GM12878 (cell line): Measurements from ENCODE around the gene MGA. TPM values are rescaled to one million over a fixed set of nuclear protein-coding genes. Genes with fewer than 3 reads are reported as not detected.

ENCODE experiments used
- BACH1 ChIP-seq: fragments of 450-650 bp; IDR thresholded peaks from 2 replicates; pipeline ENCODE4 v1.6.1; 2017; ENCODE audit warnings: mild to moderate bottlenecking, borderline replicate concordance
- CBX3 ChIP-seq: fragments of 200-600 bp; sonication (generic); IDR thresholded peaks from 2 replicates; pipeline ENCODE4 v1.6.1; 2016; ENCODE audit warnings: low read depth, borderline replicate concordance
- CEBPB ChIP-seq, 2 experiments: fragments of 150-350 bp in 1 of 2; IDR thresholded peaks; 2 replicates each; pipeline ENCODE4 v1.6.1; 2012 to 2014; ENCODE audit warnings: low read depth in 2 of 2, low read length in 2 of 2, borderline replicate concordance in 1 of 2, inconsistent platforms in 1 of 2
- CEBPZ ChIP-seq: fragments of 150-350 bp; IDR thresholded peaks from 2 replicates; pipeline ENCODE4 v1.6.1; 2016; ENCODE audit warnings: low read depth, low read length
- HDGF ChIP-seq: fragments of 450-650 bp; IDR thresholded peaks from 2 replicates; pipeline ENCODE4 v1.6.1; 2016; ENCODE audit warnings: antibody characterized with exemption
- IRF3 ChIP-seq: fragments of 450-650 bp; IDR thresholded peaks from 2 replicates; pipeline ENCODE4 v1.6.1; 2014; ENCODE audit warnings: mild to moderate bottlenecking
- JUNB ChIP-seq: IDR thresholded peaks from 2 replicates; pipeline ENCODE4 v1.6.1; 2016; ENCODE audit warnings: antibody characterized with exemption, mild to moderate bottlenecking
- MAX ChIP-seq: IDR thresholded peaks from 2 replicates; pipeline ENCODE4 v1.6.1; 2012; ENCODE audit warnings: low read depth, low read length, improper control_type of control experiment
- NR2F1 ChIP-seq: fragments of 450-650 bp; conservative IDR thresholded peaks from 2 replicates; pipeline ENCODE4 v1.6.1; 2017; ENCODE audit warnings: mild to moderate bottlenecking
- POLR2AphosphoS2 ChIP-seq: IDR thresholded peaks from 2 replicates; pipeline ENCODE4 v1.6.1; 2011; ENCODE audit warnings: low read depth, mild to moderate bottlenecking, low read length, improper control_type of control experiment, moderate library complexity
- SIX5 ChIP-seq: IDR thresholded peaks from 2 replicates; pipeline ENCODE4 v1.6.1; 2011; ENCODE audit warnings: mild to moderate bottlenecking, low read depth, low read length, moderate library complexity; ENCODE audit not compliant: severe bottlenecking
- ZNF274 ChIP-seq: IDR thresholded peaks from one replicate; pipeline ENCODE4 v1.8.0; 2011; ENCODE audit not compliant: insufficient read length, insufficient read depth
- ZSCAN29 ChIP-seq: fragments of 450-650 bp; IDR thresholded peaks from 2 replicates; pipeline ENCODE4 v1.6.1; 2017; ENCODE audit warnings: mild to moderate bottlenecking, moderate library complexity
- polyA plus RNA-seq, 11 experiments: library from polyadenylated mRNA; depleted of rRNA in 4 of 11; unstranded in 6 of 11; stranded (reverse) in 5 of 11; fragments of >200 nt; fragmentation: Nextera tagmentation in 4 of 11; fragmentation: Illumina TruSeq in 1 of 11; extraction: Ambion mirVana in 4 of 11; extraction: Trizol in 1 of 11; gene quantifications; 1 replicate in 1 of 11; 2 replicates in 10 of 11; pipeline versions ENCODE4 v1.2.1 to v1.2.3, GENCODE V29; 2011 to 2016; ENCODE audit warnings: inconsistent platforms in 2 of 11, missing spikeins in 2 of 11, low read depth in 1 of 11
- total RNA-seq, 4 experiments: library from RNA; depleted of rRNA in 3 of 4; stranded (reverse); fragments of >200 nt in 3 of 4; fragmentation: Illumina TruSeq in 1 of 4; extraction: Trizol in 1 of 4; gene quantifications; 2 replicates each; pipeline versions ENCODE4 v1.2.1 to v1.2.3, GENCODE V29; 2013 to 2021
- TF ChIP-seq, protein P1 (sequence below): fragments of 450-650 bp; IDR thresholded peaks from 2 replicates; pipeline ENCODE4 v1.6.1; 2017; ENCODE audit warnings: low read depth, mild to moderate bottlenecking, moderate library complexity
- TF ChIP-seq, protein P2 (sequence below): IDR thresholded peaks from 2 replicates; pipeline ENCODE4 v1.6.1; 2011; ENCODE audit warnings: borderline replicate concordance, low read depth, mild to moderate bottlenecking, moderate library complexity, mixed read lengths, low read length; ENCODE audit not compliant: insufficient read depth; ENCODE audit errors: extremely low read length
- TF ChIP-seq, protein P3 (sequence below): fragments of 450-650 bp; IDR thresholded peaks from 2 replicates; pipeline ENCODE4 v1.6.1; 2017; ENCODE audit warnings: antibody characterized with exemption, mild to moderate bottlenecking, moderate library complexity

The MGA gene
- total and polyA plus RNA-seq, 10 of the 15 experiments (the other 5 are each of a cell fraction or from before 2014, with no cell fraction given), result 2.6 to 29.6 (median 17.0) TPM

- TF ChIP-seq IRF3 (no peak), CBX3 (no peak), ZSCAN29 (no peak), NR2F1 (no peak), POLR2AphosphoS2 (no peak), ZNF274 (no peak), HDGF (no peak), CEBPZ (no peak), MAX (no peak), BACH1 (no peak), JUNB (no peak), CEBPB (IDR thresholded peaks at IDR 0.05; ENCODE audit: borderline replicate concordance in 1 of 2, low read depth in 2 of 2, low read length in 2 of 2) (no peak), SIX5 (no peak)
- TF ChIP-seq, protein P1, sequence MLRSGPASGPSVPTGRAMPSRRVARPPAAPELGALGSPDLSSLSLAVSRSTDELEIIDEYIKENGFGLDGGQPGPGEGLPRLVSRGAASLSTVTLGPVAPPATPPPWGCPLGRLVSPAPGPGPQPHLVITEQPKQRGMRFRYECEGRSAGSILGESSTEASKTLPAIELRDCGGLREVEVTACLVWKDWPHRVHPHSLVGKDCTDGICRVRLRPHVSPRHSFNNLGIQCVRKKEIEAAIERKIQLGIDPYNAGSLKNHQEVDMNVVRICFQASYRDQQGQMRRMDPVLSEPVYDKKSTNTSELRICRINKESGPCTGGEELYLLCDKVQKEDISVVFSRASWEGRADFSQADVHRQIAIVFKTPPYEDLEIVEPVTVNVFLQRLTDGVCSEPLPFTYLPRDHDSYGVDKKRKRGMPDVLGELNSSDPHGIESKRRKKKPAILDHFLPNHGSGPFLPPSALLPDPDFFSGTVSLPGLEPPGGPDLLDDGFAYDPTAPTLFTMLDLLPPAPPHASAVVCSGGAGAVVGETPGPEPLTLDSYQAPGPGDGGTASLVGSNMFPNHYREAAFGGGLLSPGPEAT, result no peak
- TF ChIP-seq, protein P2, sequence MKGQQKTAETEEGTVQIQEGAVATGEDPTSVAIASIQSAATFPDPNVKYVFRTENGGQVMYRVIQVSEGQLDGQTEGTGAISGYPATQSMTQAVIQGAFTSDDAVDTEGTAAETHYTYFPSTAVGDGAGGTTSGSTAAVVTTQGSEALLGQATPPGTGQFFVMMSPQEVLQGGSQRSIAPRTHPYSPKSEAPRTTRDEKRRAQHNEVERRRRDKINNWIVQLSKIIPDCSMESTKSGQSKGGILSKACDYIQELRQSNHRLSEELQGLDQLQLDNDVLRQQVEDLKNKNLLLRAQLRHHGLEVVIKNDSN, result no peak
- TF ChIP-seq, protein P3, sequence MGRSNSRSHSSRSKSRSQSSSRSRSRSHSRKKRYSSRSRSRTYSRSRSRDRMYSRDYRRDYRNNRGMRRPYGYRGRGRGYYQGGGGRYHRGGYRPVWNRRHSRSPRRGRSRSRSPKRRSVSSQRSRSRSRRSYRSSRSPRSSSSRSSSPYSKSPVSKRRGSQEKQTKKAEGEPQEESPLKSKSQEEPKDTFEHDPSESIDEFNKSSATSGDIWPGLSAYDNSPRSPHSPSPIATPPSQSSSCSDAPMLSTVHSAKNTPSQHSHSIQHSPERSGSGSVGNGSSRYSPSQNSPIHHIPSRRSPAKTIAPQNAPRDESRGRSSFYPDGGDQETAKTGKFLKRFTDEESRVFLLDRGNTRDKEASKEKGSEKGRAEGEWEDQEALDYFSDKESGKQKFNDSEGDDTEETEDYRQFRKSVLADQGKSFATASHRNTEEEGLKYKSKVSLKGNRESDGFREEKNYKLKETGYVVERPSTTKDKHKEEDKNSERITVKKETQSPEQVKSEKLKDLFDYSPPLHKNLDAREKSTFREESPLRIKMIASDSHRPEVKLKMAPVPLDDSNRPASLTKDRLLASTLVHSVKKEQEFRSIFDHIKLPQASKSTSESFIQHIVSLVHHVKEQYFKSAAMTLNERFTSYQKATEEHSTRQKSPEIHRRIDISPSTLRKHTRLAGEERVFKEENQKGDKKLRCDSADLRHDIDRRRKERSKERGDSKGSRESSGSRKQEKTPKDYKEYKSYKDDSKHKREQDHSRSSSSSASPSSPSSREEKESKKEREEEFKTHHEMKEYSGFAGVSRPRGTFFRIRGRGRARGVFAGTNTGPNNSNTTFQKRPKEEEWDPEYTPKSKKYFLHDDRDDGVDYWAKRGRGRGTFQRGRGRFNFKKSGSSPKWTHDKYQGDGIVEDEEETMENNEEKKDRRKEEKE, result no peak
Measured at GRCh38 chr15:41811432-41812195, 151.4 kb downstream of the MGA start (continued).
